ENCODE measurements around the gene PXDN. TPM values are rescaled to one million over a fixed set of nuclear protein-coding genes. Genes with fewer than 3 reads are reported as not detected.
"Not testable (repeated sequence)": the region's sequence is repeated elsewhere in the genome, so short reads cannot be mapped to it uniquely, and the experiment has no call there.

The PXDN gene
- total RNA-seq, 2 experiments from 2014 or later, result 1.3 to 1.4 TPM

DNA sequence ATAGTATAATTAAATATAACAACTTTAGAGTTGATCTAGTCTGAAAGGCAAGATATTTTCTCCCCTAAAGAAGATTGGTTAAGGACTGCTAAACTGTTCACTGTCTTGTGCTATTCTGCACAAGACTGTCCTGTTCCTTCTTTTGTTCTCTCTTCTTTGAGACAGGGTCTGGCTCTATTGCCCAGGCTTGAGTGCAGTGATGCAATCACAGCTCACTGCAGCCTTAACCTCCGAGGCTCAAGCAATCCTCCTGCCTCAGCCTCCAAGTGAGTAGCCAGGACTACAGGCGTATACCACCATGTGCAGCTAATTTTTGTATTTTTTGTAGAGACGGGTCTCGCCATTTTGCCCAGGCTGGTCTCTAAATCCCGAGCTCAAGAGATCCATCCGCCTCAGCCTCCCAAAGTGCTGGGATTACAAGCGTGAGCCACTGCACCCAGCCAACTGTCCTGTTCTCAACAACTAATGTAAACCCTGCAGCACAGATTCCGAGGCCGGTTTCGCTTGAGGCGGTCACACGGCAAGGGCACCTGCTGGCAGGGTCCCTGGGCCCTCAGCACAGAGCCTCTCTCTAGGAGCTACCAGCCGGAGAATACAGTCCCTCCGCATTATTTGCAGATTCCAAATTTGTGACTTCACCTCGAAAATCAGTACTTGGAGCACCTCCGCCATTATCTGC lies 16.4 kb downstream of the PXDN start:
- ChIA-PET POLR2A (no interaction called here), CTCF (no interaction called here)

DNA sequence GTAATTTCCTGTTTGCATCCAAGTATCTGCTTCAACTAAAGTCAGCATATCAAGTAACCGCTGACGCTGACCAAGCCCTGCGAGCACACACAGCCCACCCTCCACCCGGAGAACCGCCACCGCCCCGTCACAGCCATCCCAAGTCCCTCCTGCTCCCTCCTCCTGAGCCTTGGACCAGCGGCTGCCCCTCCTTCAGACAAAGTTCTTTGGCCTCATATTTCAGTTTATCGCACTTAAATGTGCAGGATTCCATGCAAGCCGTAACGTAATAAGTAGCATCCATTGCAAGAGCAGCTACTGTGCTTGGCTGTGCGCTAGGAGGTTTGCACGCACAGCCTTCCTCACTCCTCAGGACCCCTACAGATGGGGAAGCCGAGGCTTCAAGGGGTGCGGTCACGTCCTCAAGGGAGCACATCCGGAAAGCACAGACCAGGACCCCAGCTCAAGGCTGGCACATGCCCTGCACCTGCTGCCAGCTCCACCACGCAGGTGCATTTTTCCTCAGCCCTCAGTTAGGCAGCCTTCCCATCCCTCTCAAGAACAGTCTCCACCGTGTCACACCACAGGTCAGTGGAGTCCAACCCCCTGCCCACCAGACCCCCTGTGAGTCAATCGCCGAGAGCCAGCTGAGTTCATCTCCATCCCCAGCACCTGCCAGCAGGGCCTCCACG lies 17.1 kb downstream of the PXDN start:
- ChIA-PET POLR2A (no interaction called here), CTCF (no interaction called here)

DNA sequence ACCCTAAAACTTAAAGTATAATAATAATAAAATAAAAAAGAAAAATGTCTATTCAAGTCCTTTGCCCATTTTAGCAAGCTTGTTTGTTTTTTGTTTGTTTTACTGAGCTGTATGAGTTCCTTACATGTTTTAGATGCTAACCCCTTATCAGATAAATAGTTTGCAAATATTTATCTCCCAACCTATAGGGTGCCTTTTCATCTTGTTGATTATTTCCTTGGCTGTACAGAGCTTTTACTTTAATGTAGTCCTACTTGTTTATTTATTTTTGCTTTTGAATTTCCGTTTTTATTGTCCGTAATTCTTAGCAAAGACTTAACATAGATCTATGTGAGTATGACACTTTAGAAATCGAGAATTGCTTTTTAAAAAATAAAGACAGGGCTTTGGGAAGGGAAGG lies 17.8 kb downstream of the PXDN start:
- ChIA-PET POLR2A (no interaction called here), CTCF (no interaction called here)

DNA sequence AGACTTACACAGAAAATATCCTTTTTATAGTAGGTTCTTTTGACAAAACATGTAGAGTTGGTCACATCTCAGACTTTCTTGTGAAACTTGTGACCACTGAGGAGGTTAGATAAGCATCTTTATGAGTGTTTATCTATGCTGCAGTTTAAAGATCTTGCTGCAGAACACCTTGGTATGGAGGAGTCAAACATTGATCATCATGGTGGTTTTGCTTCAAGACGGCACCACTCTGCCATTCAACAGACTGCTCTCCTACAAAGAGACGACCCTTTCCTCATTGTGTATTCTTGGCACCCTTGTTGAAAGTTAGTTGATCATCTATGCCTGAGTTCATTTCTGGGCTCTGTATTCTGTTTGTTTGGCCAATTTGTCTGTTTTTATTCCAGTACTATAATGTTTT lies 20.0 kb downstream of the PXDN start:
- POLR2A ChIA-PET, CTCF ChIA-PET: not testable (repeated sequence)

DNA sequence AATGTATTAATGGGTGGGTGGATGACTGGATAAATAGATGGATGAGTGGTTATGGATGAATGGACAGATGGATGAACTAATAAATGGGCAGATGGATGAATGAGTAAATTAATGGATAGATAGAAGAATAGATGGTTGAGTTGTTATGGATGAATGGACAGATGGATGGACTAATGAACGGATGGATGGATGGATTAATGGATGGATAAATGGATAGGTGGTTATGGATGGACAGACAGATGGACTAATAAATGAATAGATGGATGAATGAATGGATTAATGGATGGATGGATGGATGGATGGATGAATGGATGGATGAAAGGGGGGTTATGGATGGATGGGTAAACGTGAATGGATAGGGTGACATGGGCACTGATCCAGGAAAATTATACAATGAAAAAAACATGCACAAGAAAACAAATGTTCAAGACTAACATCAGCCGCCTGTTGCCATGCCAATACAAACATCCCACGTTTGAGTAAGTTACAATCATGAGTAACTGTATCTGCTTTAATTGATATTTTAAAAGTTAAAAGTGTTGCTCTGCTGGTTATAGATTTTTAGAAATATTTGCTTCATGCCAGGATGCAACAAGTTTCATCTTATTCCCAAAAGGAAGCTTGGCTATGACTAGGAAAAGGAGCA lies 20.8 kb downstream of the PXDN start:
- ChIA-PET POLR2A (no interaction called here), CTCF (no interaction called here)

DNA sequence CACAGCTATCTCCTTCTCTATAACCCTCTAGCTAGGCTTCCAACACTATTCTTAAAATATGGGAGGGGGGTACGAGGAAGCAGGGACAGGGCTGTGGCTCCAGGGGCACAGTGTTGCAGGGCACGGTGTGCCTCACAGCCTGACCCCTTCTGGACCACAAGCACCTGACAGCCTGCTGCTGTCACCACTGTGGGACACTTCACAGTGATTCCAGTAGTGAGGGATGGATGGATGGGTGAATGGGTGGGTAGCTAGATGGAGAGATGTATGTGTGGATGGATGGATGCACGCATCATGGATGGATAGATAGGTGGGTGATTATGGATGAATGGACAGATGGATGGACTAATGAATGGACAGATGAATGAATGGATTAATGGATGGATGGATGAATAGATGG lies 21.6 kb downstream of the PXDN start:
- ChIA-PET CTCF (no interaction called here), POLR2A (no interaction called here)

DNA sequence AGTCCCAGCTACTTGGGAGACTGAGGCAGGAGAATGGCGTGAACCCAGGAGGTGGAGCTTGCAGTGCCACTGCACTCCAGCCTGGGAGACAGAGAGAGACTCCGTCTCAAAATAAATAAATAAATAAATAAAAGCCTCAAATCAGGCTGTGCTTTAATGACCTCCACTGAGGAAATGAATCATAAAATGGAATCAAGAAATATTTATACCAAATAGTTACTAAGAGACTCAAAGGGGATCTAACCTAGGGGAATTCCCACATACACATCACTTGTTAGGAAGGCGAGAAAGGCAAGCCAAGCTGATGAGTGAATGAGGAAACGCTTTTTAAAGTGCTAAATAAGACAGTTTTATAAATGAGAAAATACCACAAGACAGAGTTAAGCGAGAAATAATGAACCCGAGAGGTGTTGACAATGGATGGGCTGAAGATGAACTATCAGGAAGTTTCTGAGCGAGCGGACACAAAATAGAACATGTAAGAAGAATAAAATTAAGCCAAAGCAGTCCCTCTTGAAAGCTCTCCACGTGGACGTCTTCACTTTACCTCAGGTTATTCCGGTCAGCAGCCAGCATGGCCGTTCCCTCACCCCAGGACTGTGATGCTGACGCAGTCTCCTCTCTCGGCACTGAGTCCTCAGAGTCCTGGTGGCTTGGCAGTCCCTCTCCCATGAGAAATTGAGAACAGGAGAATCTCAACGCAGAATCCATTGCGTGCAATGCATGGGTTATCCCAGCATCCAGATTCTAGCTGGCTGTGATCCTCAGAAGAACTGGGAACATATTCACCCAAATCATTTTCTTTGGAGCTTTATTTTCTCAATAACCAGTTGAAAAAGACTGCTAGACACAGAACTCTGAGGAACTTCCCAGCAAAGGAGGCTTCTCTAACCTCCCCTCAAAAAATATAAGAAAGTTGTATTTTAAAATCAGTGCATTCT lies 22.3 kb downstream of the PXDN start:
- CTCF ChIA-PET, result no interaction called here
- POLR2A ChIA-PET, result no interaction called here

DNA sequence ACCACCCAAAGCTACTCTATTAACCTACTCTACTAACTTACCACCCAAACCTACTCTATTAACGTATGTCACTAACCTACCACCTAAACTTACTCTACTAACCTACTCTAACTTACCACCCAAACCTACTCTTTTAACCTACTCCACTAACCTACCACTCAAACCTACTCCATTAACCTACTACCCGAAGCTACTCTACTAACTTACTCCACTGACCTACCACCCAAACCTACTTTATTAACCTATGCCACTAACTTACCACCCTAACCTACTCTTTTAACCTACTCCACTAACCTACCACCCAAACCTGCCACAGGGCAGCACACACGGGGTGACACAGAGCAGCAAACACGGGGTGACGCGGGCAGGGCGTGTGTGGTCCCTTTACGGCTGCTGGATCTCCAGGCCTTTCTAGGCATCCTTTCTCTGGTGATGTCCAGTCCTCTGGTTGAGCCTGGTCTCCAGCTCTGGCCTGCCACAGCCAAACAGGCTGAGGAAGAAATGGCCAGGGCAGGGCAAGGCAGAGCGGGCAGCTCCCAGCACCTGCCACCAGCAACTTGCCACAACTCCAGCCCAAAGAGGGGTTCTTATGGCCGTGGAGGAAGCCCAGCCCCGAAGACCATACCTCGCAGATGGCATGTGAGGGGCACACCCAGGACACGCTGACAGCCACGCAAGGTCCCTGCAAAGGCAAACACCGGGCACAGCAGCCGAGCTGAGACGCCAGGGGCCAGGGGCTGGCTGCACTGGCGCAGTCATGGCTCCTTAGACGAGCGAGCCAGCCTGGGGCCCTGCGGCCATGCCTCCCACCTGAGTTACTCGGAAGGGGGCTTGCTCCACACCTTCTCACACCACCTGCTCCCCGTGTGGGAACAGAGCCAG lies 25.7 kb downstream of the PXDN start:
- CTCF ChIA-PET, result interaction anchor here (0.5 kb wide), 1 partner anchor 20 kb away, joined by 3 read pairs; no protein-coding TSS in a partner anchor

DNA sequence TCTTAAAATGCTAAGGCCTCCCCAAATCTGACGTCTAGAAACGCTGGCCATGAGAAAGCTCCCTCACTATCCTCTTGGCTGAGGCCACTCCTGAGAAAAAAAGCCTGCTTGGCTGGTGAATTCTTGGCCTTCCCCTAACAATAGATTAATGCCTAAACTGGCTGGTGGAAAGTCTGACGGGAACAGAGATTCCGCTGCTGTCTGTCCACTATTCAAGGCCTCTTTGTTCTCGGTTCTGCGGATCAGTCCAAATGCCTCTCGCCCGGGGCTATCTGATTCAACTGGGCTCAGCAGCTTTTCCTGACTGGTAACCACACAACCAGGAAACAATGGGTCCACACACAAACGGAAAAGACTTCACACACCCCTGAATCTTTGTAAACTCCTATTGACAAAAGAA lies 27.2 kb downstream of the PXDN start:
- ChIA-PET POLR2A (no interaction called here), CTCF (no interaction called here)

More for the DNA sequence above, 25.7 kb downstream of the PXDN start:
- POLR2A ChIA-PET, result no interaction called here

DNA sequence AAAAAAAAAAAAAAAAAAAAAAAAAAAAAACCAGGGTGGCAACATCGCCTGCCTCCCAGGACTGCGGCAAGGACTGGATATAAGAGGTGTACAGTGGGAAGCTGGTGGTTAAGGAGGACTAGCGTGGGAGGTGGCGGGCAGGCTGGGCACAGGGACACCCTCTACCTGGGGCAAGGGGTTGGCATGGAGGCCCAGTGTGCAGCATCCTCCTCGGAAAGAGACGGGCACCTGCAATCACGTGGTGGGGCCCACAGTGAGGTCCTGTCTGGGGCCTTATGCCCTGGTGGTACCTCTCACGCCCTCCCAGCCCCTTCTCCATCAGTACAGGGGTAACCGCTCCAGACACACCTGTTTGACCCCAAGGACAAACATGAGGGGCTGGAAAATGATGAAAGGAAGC lies 27.9 kb downstream of the PXDN start:
- ChIA-PET POLR2A (no interaction called here), CTCF (no interaction called here)

DNA sequence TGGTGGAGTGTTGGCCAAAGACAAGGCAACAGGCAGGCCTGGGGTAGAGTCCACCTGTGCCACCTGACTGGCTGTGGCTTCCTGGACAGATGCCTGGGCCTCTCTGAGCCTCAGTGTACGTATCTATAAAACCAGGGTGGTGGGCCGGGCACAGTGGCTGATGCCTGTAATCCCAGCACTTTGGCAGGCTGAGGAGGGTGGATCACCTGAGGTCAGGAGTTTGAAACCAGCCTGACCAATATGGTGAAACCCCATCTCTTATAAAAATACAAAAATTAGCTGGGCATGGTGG lies 28.4 kb downstream of the PXDN start:
- CTCF ChIA-PET, POLR2A ChIA-PET: not testable (repeated sequence)

DNA sequence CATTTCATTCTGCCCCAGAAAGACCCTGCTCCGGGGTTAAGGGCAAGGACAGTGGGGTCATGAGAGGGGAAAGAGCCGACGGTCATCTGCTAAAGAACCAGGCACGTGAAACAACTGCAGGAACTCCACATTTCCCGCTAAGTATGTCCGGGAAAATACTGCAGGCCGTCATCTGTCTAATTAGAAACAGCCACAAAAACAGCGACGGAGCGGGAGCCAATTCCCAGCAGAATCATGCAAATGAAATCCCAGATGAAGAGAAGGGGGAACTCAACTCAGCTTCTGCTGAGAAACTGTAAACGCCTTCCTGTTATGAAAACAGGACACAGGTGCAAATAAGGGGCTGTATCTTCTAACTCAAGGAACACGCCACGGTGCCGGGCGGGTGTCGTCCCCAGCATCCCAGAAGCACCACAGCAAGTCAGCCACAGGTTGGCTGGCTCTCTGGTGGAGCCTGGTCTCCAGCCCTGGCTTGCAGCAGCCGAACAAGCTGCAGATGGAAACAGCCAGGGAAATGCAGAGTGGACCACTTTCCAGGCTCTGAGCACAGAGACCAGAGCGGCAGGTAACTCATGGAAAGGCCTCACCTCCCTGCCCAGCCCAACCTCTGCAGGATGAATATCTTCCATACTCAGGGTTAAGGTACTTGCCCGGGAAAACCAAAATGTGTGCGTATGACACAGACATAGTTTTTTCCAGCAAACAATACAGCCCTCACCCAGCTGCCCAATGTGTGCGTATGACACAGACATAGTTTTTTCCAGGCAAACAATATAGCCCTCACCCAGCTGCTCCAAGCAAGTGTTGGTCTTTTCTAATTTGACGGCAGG lies 28.9 kb downstream of the PXDN start:
- CTCF ChIA-PET, result no interaction called here
- POLR2A ChIA-PET, result no interaction called here

DNA sequence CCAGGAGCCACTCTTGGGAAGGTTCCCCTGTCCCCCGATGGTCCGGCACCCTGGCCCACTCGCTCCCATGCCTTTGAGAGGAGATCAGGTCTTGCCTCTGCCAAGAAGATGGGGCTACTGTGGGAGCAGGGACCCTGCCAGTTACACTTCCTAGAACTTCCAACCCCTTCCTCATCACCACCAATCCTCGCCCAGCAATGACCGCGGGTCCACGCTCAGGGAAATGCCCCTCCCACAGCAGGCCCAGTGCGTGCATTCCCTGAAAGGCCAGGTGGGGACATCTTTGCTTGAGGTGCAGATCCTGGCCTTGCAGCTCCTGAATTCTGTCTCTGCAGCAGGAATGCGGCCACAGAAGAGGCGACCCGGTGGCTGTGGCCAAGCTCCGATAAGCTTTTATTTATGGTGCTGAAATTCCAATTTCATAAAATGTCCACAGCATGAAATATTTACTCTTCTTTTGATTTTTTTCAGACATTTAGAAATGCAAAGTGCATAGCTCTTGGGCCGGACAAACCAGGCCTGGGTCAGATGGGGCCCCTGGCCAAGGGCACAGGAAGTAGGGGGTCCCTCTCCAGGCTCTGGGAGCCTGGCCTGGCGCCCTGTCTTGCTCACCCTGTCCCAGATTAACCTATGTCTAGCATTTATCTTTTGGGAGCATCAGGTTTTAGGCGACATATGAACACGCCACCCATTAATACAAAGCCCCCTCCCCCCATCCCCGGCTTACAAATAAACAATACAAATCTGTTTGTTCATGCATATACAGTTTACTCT lies 29.8 kb downstream of the PXDN start:
- ChIA-PET POLR2A (no interaction called here), CTCF (no interaction called here)

DNA sequence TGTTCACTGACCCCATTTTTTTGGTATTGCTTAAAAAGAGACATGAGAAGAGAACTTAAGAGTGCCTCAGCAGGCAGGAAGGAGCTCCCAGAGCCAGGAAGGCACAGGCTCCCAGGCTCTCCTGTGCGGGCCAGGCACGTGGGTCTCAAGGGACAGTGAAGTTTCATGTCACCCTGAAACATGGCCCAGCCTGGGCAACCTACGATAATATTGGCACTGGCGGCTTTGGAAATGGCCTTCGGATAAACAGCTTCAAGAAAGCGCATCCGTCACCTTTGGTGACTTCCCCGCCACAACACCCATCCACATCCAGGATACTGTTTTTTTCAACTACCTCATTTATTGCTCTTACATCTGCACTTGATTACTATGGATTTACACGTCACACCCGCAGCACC lies 30.5 kb downstream of the PXDN start:
- ChIA-PET POLR2A (no interaction called here), CTCF (no interaction called here)

DNA sequence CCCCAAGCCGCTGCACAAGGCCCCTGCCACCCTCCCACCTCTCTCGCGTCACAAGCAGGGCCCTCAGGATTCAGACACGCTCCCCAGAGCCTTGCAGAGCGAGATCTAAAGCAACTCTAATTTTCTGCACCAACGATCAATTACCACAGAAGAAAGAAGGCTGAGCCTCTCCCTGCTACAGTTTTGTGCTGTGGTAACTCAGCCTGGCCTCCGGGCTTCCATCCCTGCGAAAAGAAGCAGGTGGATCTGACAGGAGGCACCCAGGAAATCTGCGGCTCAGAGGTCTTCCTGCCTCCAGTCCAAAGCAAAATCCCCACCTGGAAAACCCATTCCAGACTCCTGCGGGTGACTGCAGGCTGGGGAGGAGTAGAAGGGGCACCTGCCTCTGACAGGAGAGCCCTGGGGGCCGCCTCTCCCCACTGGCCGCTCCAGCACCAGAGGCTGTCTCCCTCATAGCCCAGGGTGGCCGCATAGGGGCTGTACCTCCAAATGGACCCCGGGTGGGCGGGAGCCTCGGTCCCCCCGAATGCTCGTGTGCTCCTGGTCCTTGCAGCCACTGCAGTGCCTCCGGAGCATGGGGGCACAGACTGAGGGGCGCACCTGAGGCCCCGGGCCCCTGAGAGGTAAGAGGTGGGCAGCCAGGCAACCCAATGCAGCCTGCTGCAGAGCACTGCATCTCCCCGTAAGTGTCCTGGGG lies 31.0 kb downstream of the PXDN start:
- POLR2A ChIA-PET, result no interaction called here
- CTCF ChIA-PET, result no interaction called here

DNA sequence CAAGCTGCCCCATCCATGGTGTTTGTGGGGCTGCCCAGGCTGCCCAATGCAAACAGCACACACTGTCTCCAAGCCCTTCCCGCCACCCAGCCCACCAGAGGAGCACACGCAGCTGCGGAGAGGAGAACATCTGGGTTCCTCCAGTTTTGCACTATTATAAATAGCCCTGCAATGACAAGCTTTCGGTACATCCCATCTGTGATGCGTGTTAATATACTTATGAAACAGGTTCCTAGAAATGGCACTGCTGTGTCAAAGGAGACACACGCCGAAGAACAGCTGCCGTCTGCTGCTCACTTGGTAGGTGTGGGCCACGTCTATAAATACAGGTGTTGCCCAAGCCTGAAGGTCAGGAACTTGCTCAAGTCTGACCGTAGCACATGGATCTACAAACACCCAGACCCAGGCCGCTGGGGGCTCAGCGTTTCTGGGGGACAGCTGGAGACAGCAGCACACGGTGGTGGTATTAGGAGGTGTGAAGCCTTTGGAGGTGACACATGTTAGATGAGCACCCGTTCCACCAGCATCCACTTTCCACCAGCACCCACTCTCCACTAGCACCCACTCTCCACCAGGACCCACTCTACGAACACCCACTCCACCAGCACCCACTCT lies 34.3 kb downstream of the PXDN start:
- ChIA-PET CTCF (no interaction called here), POLR2A (no interaction called here)

DNA sequence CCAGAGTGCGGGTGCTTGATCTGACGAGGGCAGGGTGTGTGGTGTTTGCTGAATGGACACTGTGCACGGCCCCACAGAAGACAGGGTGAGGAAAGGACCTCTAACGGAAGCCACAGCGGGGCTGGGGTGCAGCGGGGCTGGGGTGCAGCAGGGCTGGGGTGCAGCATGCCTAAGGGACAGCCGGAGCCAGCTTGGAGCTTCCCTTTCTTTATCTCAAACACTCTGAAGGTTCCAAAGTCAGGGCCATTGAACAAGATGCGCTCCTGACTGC lies 35.0 kb downstream of the PXDN start:
- CTCF ChIA-PET, result no interaction called here
- POLR2A ChIA-PET, result no interaction called here
